Measurements from ENCODE around the gene TMEM231. TPM values are rescaled to one million over a fixed set of nuclear protein-coding genes. Genes with fewer than 3 reads are reported as not detected.

The TMEM231 gene
- total RNA-seq, 1 experiment from 2014 or later, result 3.4 TPM

GRCh38 chr16:75593825-75594820 is 38.1 kb upstream of the TMEM231 start:
- peak overlapping the region; percentile 24 to 93 (median 56) for H3K27ac Mint-ChIP-seq
- H3K4me1 Mint-ChIP-seq, result peaks cover 35 to 39% of the 10 kb centered on the region in 2 experiments
- H4K20me1 ChIP-seq (ENCODE audit: control insufficient read depth, insufficient read depth, insufficient read length), result no peaks in the 10 kb centered on the region
- no peak overlapping the region for H2BK15ac ChIP-seq (ENCODE audit: low read depth, low read length)
- H3K23ac ChIP-seq (ENCODE audit: insufficient read length, low read depth, low read length), result no peak overlapping the region
- no CpG with 5 or more reads among the region's 17 CpGs for WGBS (ENCODE audit: extremely low coverage, insufficient read length, low lambda C conversion rate)
- no peaks in the 10 kb centered on the region for H3K23me2 ChIP-seq (ENCODE audit: insufficient read length, low read depth, low read length, poor library complexity, severe bottlenecking)
- peak overlapping the region; percentile 66 for H3K4me2 ChIP-seq (ENCODE audit: insufficient read depth, insufficient read length, low read length)
- TF ChIP-seq CTCF (conservative IDR thresholded peaks at IDR 0.05), result no peak
- peak overlapping the region; percentile 13 to 27 for H3K4me3 Mint-ChIP-seq
- no peaks in the 10 kb centered on the region for H3K27me3 Mint-ChIP-seq (ENCODE audit: low read depth)
- H3K18ac ChIP-seq (ENCODE audit: insufficient read length, low read depth, low read length), result no peak overlapping the region
- no peak overlapping the region for H2AFZ ChIP-seq (ENCODE audit: low read length)
- peaks cover 17 to 22% (median 19%) of the 10 kb centered on the region in 3 experiments for H3K36me3 Mint-ChIP-seq (ENCODE audit: insufficient read depth in 1 of 3, low read depth in 3 of 3)
- no peak overlapping the region for H4K91ac ChIP-seq (ENCODE audit: insufficient read length, low read depth, low read length)
- H2BK120ac ChIP-seq (ENCODE audit: low read depth, low read length, poor library complexity, severe bottlenecking), result no peak overlapping the region
- no peak overlapping the region; the same call in 1 of the 2 replicates for H3K4ac ChIP-seq (ENCODE audit: low read depth, low read length)
- no peak overlapping the region for H4K8ac ChIP-seq (replicated peaks; ENCODE audit: insufficient read length, low read depth, low read length)
- no peak overlapping the region for H3K56ac ChIP-seq (ENCODE audit: insufficient read length, low read depth, low read length)
- peaks cover 5% of the 10 kb centered on the region; the same call in 1 of the 2 replicates for H3K4me1 ChIP-seq (ENCODE audit: insufficient read depth, low read length)
- H3K79me1 ChIP-seq (ENCODE audit: insufficient read depth, low read depth, low read length, poor library complexity, severe bottlenecking), result no peaks in the 10 kb centered on the region
- H2AK5ac ChIP-seq (ENCODE audit: insufficient read length, low read length), result no peak overlapping the region
- no peak overlapping the region for H2BK12ac ChIP-seq (ENCODE audit: insufficient read length, low read depth, low read length)
- peaks cover 2 to 9% of the 10 kb centered on the region in 2 experiments; a peak in 4 of 5 replicates for H3K9me3 Mint-ChIP-seq
- H3K79me2 ChIP-seq (ENCODE audit: insufficient read depth, low read length), result no peaks in the 10 kb centered on the region; the same call in 1 of the 2 replicates
- no peaks in the 10 kb centered on the region for H3K27me3 ChIP-seq (ENCODE audit: insufficient read depth, low read length)
- H3T11ph ChIP-seq (ENCODE audit: low read length), result peak overlapping the region; percentile 39
- H3K27ac ChIP-seq (ENCODE audit: insufficient read length, low read depth, low read length), result peak overlapping the region; percentile 76
- DNase-seq, result peak; percentile 79
- H3K9me3 ChIP-seq (ENCODE audit: control insufficient read depth, low read depth, low read length), result no peaks in the 10 kb centered on the region
- peak overlapping the region; percentile 28 for H3K9ac ChIP-seq (ENCODE audit: extremely low read depth, insufficient read length, low read length)
- H2BK5ac ChIP-seq (ENCODE audit: insufficient read length, low read length), result no peak overlapping the region
- H3K14ac ChIP-seq (ENCODE audit: insufficient read depth, low read length), result no peak overlapping the region
- H2BK20ac ChIP-seq (ENCODE audit: low read depth, low read length, poor library complexity, severe bottlenecking), result peak overlapping the region; percentile 86
- no peak overlapping the region for H4K5ac ChIP-seq (ENCODE audit: insufficient read length, low read depth, low read length)
